Measurements from ENCODE around the gene ZNF382.

GRCh38 chr19:36605877-36606478 lies 865 bp downstream of the ZNF382 start:
- TF ChIP-seq POLR2A (IDR thresholded peaks at IDR 0.05; ENCODE audit: low read length) (no peak), GATA1 (IDR thresholded peaks at IDR 0.05; ENCODE audit: low read depth, low read length) (no peak)
